Endothelial cell (in vitro differentiated cells): Measurements from ENCODE around the gene OR6K6. TPM values are rescaled to one million over a fixed set of nuclear protein-coding genes. Genes with fewer than 3 reads are reported as not detected.

Experiments
- DNase-seq: peaks from one replicate; pipeline ENCODE4 v3.0.0; 2021; ENCODE audit warnings: low spot score
- H3K27ac Mint-ChIP-seq: one replicate; pipeline ENCODE4 v1.8.0; 2021; ENCODE audit warnings: mixed read lengths, inconsistent platforms; ENCODE audit not compliant: unreplicated experiment
- H3K27me3 Mint-ChIP-seq: one replicate; pipeline ENCODE4 v1.8.0; 2021; ENCODE audit warnings: mild to moderate bottlenecking, moderate library complexity, mixed read lengths, inconsistent platforms; ENCODE audit not compliant: unreplicated experiment
- H3K36me3 Mint-ChIP-seq: one replicate; pipeline ENCODE4 v1.8.0; 2021; ENCODE audit warnings: mild to moderate bottlenecking, low read depth, mixed read lengths, inconsistent platforms; ENCODE audit not compliant: unreplicated experiment
- H3K4me1 Mint-ChIP-seq: one replicate; pipeline ENCODE4 v1.8.0; 2021; ENCODE audit warnings: mild to moderate bottlenecking, mixed read lengths, inconsistent platforms; ENCODE audit not compliant: unreplicated experiment
- H3K4me3 Mint-ChIP-seq: one replicate; pipeline ENCODE4 v1.8.0; 2021; ENCODE audit warnings: mild to moderate bottlenecking, mixed read lengths, inconsistent platforms; ENCODE audit not compliant: unreplicated experiment
- H3K9me3 Mint-ChIP-seq: one replicate; pipeline ENCODE4 v1.8.0; 2021; ENCODE audit warnings: mixed read lengths, inconsistent platforms; ENCODE audit not compliant: unreplicated experiment
- total RNA-seq: library from RNA; stranded (reverse); fragmentation: NEBNext Ultra II Directional; extraction: Animal tissue kit (Norgen Biotek cat#: 25700); gene quantifications from one replicate; pipeline ENCODE4 v1.2.1, GENCODE V29; 2021; ENCODE audit not compliant: unreplicated experiment
- TF ChIP-seq, protein P1 (sequence below): fragments of 200-600 bp; sonication (generic); IDR thresholded peaks from one replicate; pipeline ENCODE4 v1.5.0; 2021; ENCODE audit warnings: antibody characterized with exemption; ENCODE audit not compliant: unreplicated experiment

Gene OR6K6
- total RNA-seq, 1 donor from 2014 or later, result not detected

GRCh38 chr1:158771950-158772866 lies 17.7 kb downstream of the OR6K6 start, which contains the start of gene OR6N1:
OR6N1 (minus strand) TSS chr1:158772195; CDS start chr1:158766682, 5,513 bp downstream.
- no peaks in the 10 kb centered on the region for H3K9me3 Mint-ChIP-seq
- H3K27ac Mint-ChIP-seq, result no peak within 1 kb of the TSS
- TF ChIP-seq, protein P1, sequence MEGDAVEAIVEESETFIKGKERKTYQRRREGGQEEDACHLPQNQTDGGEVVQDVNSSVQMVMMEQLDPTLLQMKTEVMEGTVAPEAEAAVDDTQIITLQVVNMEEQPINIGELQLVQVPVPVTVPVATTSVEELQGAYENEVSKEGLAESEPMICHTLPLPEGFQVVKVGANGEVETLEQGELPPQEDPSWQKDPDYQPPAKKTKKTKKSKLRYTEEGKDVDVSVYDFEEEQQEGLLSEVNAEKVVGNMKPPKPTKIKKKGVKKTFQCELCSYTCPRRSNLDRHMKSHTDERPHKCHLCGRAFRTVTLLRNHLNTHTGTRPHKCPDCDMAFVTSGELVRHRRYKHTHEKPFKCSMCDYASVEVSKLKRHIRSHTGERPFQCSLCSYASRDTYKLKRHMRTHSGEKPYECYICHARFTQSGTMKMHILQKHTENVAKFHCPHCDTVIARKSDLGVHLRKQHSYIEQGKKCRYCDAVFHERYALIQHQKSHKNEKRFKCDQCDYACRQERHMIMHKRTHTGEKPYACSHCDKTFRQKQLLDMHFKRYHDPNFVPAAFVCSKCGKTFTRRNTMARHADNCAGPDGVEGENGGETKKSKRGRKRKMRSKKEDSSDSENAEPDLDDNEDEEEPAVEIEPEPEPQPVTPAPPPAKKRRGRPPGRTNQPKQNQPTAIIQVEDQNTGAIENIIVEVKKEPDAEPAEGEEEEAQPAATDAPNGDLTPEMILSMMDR, result no peak

GRCh38 chr1:158781104-158781503 lies 26.6 kb downstream of the OR6K6 start, which contains the start of gene OR6N2:
OR6N2 (minus strand) TSS chr1:158781204; CDS start chr1:158777635, 3,569 bp downstream.
- H3K4me3 Mint-ChIP-seq, result no peak within 1 kb of the TSS

More at GRCh38 chr1:158771950-158772866, 17.7 kb downstream of the OR6K6 start, which contains the start of gene OR6N1:
- no peak for DNase-seq
- H3K27me3 Mint-ChIP-seq, result no peaks in the 10 kb centered on the region
- H3K36me3 Mint-ChIP-seq, result no peaks in the 10 kb centered on the region
- H3K4me1 Mint-ChIP-seq, result peaks cover 7% of the 10 kb centered on the region
- no peak within 1 kb of the TSS for H3K4me3 Mint-ChIP-seq

GRCh38 chr1:158793604-158794003 lies 39.1 kb downstream of the OR6K6 start:
- TF ChIP-seq, protein P1, result peak; percentile 40
- H3K27me3 Mint-ChIP-seq, result peaks cover 2% of the 10 kb centered on the region
- no peak overlapping the region for H3K4me3 Mint-ChIP-seq
- DNase-seq, result peak; percentile 24
- H3K36me3 Mint-ChIP-seq, result no peaks in the 10 kb centered on the region
- H3K27ac Mint-ChIP-seq, result no peak overlapping the region
- no peaks in the 10 kb centered on the region for H3K9me3 Mint-ChIP-seq
- no peaks in the 10 kb centered on the region for H3K4me1 Mint-ChIP-seq

More at GRCh38 chr1:158781104-158781503, 26.6 kb downstream of the OR6K6 start, which contains the start of gene OR6N2:
- Mint-ChIP-seq H3K4me1 (peaks cover 2% of the 10 kb centered on the region), H3K36me3 (no peaks in the 10 kb centered on the region), H3K27ac (no peak within 1 kb of the TSS), H3K27me3 (no peaks in the 10 kb centered on the region), H3K9me3 (no peaks in the 10 kb centered on the region)
- no peak for DNase-seq
- TF ChIP-seq, protein P1, result no peak

DNA sequence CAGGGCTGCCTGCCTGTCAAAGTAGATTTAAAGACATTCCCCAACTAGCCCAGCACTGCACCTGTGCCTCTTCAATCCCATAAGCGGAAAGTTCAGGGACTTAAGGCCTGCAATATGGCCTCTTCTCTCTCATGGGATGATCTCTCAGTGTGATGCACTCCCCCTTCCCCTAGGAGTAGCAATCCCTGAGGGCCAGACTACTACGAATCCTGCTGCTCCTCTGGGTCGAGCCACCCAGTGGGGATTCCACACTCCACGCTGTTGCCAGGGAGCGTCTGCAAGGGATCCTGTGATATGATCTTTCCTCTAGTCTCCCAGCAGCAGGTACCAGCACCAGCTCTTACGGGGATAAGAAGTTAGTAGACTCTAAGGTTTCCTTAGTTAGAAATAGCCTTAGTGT lies 39.7 kb downstream of the OR6K6 start:
- H3K27ac Mint-ChIP-seq, result no peak overlapping the region
- TF ChIP-seq, protein P1, result no peak
- no peak overlapping the region for H3K4me3 Mint-ChIP-seq
- no peaks in the 10 kb centered on the region for H3K4me1 Mint-ChIP-seq
- H3K9me3 Mint-ChIP-seq, result no peaks in the 10 kb centered on the region
- H3K36me3 Mint-ChIP-seq, result no peaks in the 10 kb centered on the region
- H3K27me3 Mint-ChIP-seq, result peaks cover 2% of the 10 kb centered on the region
- no peak for DNase-seq

GRCh38 chr1:158798531-158798930 lies 44.0 kb downstream of the OR6K6 start:
- no peaks in the 10 kb centered on the region for H3K4me1 Mint-ChIP-seq
- DNase-seq, result no peak
- no peaks in the 10 kb centered on the region for H3K36me3 Mint-ChIP-seq
- no peaks in the 10 kb centered on the region for H3K9me3 Mint-ChIP-seq
- peaks cover 4% of the 10 kb centered on the region for H3K27me3 Mint-ChIP-seq
- TF ChIP-seq, protein P1, result peak; percentile 50
- no peak overlapping the region for H3K4me3 Mint-ChIP-seq
- H3K27ac Mint-ChIP-seq, result no peak overlapping the region
